ENCODE measurements around the gene EHMT1.

GRCh38 chr9:137642118-137642601, 23.4 kb downstream of the EHMT1 start:
- TF ChIP-seq CTCF (IDR thresholded peaks at IDR 0.05 in 4 of 5, conservative IDR thresholded peaks at IDR 0.05 in 1 of 5) (no peak), POLR2A (IDR thresholded peaks at IDR 0.05) (no peak)
